GM19099 (cell line): ENCODE measurements around the gene LMAN2.

ENCODE experiments used
- POLR2A ChIP-seq: IDR thresholded peaks from 3 replicates; pipeline ENCODE4 v1.6.1; 2011; ENCODE audit warnings: low read depth; ENCODE audit not compliant: insufficient read length; ENCODE audit errors: extremely low read depth

LMAN2 gene

GRCh38 chr5:177362610-177363507 is 11.4 kb upstream of the LMAN2 start:
- TF ChIP-seq POLR2A = peak; percentile 45

DNA sequence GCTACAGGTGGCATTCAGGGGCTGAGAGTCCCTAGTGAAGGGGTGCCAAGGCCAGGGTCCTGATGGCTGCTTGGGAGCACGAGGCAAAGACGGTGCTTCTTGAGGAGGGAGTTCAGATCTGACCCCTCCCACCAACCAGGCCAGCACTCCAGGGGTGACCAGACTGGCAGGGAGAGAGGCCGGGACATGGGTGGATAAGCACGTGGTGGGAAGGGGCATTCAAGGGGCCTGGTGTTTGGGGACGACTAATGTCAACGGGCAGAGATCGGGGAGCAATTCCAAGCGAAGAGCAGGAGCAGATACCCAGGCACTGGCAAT is 10.8 kb upstream of the LMAN2 start:
- TF ChIP-seq POLR2A = no peak

GRCh38 chr5:177361418-177362291 is 10.2 kb upstream of the LMAN2 start:
- no peak for TF ChIP-seq POLR2A

DNA sequence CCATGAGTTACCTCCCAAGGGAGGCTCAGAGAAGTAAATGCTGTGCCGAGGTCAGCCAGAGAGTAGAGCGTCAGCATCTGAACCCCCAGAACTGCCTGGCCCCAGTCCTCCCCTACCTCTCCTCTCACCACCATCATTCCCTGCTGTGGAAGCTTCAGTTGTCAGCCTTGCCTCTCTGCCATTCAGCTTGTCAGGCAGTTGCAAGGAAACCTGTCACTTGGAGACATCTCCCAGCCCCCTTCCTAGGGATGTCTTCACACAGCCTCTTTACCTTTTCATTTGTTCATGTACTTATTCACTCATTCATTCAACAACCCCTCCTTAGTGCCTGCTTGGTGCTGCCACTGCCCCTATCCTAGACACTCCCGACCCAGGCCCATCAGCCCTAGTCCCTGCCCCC is 8.4 kb upstream of the LMAN2 start:
- TF ChIP-seq POLR2A = no peak

DNA sequence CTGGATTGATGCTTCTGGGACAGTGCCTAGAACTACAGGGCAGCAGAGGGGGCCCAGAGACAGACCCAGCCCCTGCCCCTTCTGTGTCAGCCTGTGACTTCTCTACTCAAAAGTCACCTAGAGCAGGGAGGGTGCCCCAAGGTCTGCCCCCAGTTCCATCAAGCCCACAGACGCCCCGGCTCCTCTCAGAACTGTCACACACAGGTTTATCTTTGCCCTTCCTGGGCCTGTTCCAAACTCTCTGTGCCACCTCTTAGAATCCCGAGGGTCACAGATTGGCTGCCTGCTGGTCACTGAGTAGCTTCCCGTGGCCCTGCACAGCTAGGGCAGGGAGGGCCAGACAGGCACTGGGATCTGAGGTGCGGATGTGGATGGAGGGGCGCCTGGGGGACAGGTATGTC is 8.0 kb upstream of the LMAN2 start:
- no peak for TF ChIP-seq POLR2A

GRCh38 chr5:177358370-177358819 is 6.9 kb upstream of the LMAN2 start:
- TF ChIP-seq POLR2A = no peak

DNA sequence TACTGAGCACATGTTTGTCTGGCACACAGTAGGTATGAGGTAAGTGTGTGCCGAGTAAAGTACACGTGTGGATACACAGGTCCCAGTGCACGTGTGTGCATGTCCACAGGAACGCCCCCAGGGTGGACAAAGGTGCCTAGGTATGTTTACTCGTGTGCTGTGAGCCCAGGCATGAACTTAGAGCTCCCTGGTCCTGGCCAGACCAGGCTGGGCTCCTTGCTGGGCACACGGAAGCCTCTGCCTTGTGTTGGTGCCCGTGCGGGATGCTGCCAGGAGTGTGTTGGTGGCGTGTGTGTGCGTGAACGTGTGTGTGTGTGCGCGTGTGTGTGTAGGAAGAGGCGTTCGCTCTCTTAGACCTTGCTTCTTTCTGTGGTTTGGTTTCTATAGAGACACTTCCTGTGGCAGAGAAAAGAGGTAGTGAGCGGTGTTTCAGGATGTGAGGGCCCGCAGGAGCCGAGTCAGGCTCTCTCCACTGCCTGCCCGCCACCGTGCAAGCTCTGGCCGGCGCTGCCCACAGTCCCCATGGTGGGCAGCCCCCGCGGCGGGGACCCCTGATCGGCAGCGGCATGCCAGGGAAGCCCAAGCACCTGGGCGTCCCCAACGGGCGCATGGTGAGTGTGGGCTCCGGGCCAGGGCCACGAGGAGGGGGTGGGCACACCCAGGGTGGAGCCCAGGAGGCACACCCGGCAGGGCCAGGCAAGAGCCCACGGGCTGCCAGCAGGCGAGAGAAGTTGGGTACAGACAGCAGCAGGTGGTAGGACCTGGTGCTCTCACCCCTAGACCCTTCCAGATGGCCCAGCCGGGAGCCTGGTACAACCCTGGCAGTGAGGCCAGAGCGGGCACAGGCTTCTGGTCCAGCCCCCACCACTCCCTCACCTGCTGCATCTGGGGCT is 6.2 kb upstream of the LMAN2 start, which contains the start of gene RGS14:
TSS of gene RGS14 (plus strand) at position 466 of the 893 bp plus-strand sequence. CDS start at position 567, 101 bp downstream.
- TF ChIP-seq POLR2A = peak; percentile 75

- no peak for TF ChIP-seq POLR2A
Observed at GRCh38 chr5:177357146-177357458, 5.6 kb upstream of the LMAN2 start.

DNA sequence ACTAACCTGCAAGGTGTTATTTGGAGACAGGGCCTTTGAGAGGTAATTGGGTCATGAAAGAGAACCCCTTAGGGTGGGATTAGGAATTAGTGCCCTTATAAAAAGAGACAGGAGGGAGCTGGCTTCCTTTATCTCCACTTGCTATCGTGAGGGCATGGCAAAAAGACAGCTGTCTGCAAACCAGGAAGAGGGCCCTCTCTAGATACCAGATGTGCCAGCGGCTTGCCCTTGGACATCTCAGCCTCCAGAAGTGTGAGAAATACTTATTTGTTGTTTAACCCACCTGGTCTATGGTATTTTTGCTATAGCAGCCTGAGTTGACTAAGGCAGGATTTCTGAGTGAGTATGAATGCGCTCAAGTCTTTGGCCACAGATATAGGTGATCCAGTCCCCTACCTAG is 5.3 kb upstream of the LMAN2 start:
- no peak for TF ChIP-seq POLR2A

GRCh38 chr5:177355868-177356168 is 4.3 kb upstream of the LMAN2 start:
- TF ChIP-seq POLR2A = no peak

- no peak for TF ChIP-seq POLR2A
Observed at GRCh38 chr5:177355162-177355867, 3.8 kb upstream of the LMAN2 start.

- TF ChIP-seq POLR2A = no peak
Observed at GRCh38 chr5:177354711-177355110, 3.2 kb upstream of the LMAN2 start.

GRCh38 chr5:177354256-177354655 is 2.8 kb upstream of the LMAN2 start:
- no peak for TF ChIP-seq POLR2A

DNA sequence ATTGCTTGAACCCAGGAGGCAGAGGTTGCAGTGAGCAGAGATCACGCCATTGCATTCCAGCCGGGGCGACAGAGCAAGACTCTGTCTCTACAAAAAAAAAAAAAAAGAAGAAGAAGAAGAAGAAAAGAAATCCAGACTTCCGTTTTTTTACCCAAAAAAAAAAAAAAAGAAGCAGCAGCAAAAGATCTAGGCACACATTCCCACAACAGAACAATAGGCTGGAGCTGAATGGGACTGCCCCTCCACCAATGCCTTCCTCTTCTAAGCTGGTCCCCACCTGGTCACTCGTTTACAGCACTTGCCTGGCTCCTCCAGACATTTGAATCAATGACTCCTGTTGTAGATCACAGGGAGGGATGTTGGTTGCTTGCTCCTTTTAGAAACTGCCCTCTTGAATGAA is 1.6 kb upstream of the LMAN2 start:
- TF ChIP-seq POLR2A = no peak
